ENCODE measurements around the gene BPGM.
"Not testable (repeated sequence)": the region's sequence is repeated elsewhere in the genome, so short reads cannot be mapped to it uniquely, and the experiment has no call there.

GRCh38 chr7:134689550-134689949 lies 42.9 kb downstream of the BPGM start:
- not testable (repeated sequence) for TF ChIP-seq POLR2AphosphoS5, POLR2A (IDR thresholded peaks at IDR 0.05)
